K562 (cell line): Measurements from ENCODE around the gene TMED6. TPM values are rescaled to one million over a fixed set of nuclear protein-coding genes. Genes with fewer than 3 reads are reported as not detected.

Source experiments
- ARID3B ChIP-seq: fragments of 250-450 bp; sonication (Bioruptor Pico); IDR thresholded peaks from 2 replicates; pipeline ENCODE4 v1.4.0; 2020; ENCODE audit warnings: borderline replicate concordance
- BCOR ChIP-seq: fragments of 450-650 bp; IDR thresholded peaks from 2 replicates; pipeline ENCODE4 v1.6.1; 2016
- ELK3 ChIP-seq: fragments of 450-650 bp; formaldehyde crosslinking; IDR thresholded peaks from 2 replicates; pipeline ENCODE4 v1.4.0; 2020; ENCODE audit warnings: mild to moderate bottlenecking
- ESRRA ChIP-seq: fragments of 450-650 bp; IDR thresholded peaks from 2 replicates; pipeline ENCODE4 v1.6.1; 2014; ENCODE audit warnings: low read depth, mild to moderate bottlenecking, moderate library complexity, borderline replicate concordance
- FOXJ2 ChIP-seq: fragments of 200-800 bp; sonication (Bioruptor generic); IDR thresholded peaks from 2 replicates; pipeline ENCODE4 v1.6.1; 2016; ENCODE audit warnings: missing genetic modification characterization, missing compliant biosample characterization
- IFI16 ChIP-seq: fragments of 250-450 bp; sonication (Bioruptor Pico); IDR thresholded peaks from 2 replicates; pipeline ENCODE4 v2.1.2; 2022; ENCODE audit warnings: mild to moderate bottlenecking, inconsistent platforms
- MAFG ChIP-seq: fragments of 450-650 bp; conservative IDR thresholded peaks from 2 replicates; pipeline ENCODE4 v1.6.1; 2016; ENCODE audit warnings: missing genetic modification characterization, missing compliant biosample characterization
- NELFE ChIP-seq: IDR thresholded peaks from 2 replicates; pipeline ENCODE4 v1.6.1; 2011; ENCODE audit warnings: mild to moderate bottlenecking; ENCODE audit not compliant: insufficient read depth, insufficient read length
- SAP30 ChIP-seq: fragments of 200-600 bp; sonication (generic); IDR thresholded peaks from 2 replicates; pipeline ENCODE4 v1.6.1; 2012; ENCODE audit warnings: borderline replicate concordance, low read depth, mild to moderate bottlenecking, moderate library complexity, low read length, control low read depth, inconsistent platforms; ENCODE audit not compliant: insufficient read depth, poor library complexity, severe bottlenecking
- SNAPC5 ChIP-seq: fragments of 250-450 bp; sonication (Bioruptor Pico); IDR thresholded peaks from 2 replicates; pipeline ENCODE4 v1.8.0; 2021; ENCODE audit warnings: moderate library complexity, mild to moderate bottlenecking, inconsistent platforms
- SP2 ChIP-seq: IDR thresholded peaks from 2 replicates; pipeline ENCODE4 v1.6.1; 2011; ENCODE audit warnings: mild to moderate bottlenecking, low read depth, low read length, moderate library complexity; ENCODE audit not compliant: poor library complexity, severe bottlenecking; ENCODE audit errors: extremely low read depth
- STAT6 ChIP-seq: sonication (generic); formaldehyde crosslinking; IDR thresholded peaks from 2 replicates; pipeline ENCODE4 v1.8.1; 2023; ENCODE audit warnings: mild to moderate bottlenecking, missing genetic modification reagents
- TBP ChIP-seq: optimal IDR thresholded peaks from 2 replicates; pipeline ENCODE3; 2011; ENCODE audit warnings: low read depth, low read length, improper control_type of control experiment
- ZFPM2 ChIP-seq: fragments of 250-450 bp; sonication (Bioruptor Pico); IDR thresholded peaks from 2 replicates; pipeline ENCODE4 v1.5.1; 2022; ENCODE audit warnings: mild to moderate bottlenecking
- ZNF609 ChIP-seq: sonication (generic); formaldehyde crosslinking; IDR thresholded peaks from 2 replicates; pipeline ENCODE4 v1.8.1; 2023; ENCODE audit warnings: missing genetic modification reagents, mild to moderate bottlenecking, borderline replicate concordance
- ZSCAN32 ChIP-seq: fragments of 450-650 bp; formaldehyde crosslinking; IDR thresholded peaks from 2 replicates; pipeline ENCODE4 v1.4.0; 2020; ENCODE audit warnings: mild to moderate bottlenecking, moderate library complexity
- polyA plus RNA-seq, 8 experiments: library from polyadenylated mRNA; depleted of rRNA in 4 of 8; stranded (reverse) in 5 of 8; unstranded in 3 of 8; fragments of >200 nt; fragmentation: Nextera tagmentation in 2 of 8; fragmentation: Illumina TruSeq in 1 of 8; extraction: Ambion mirVana in 2 of 8; extraction: Trizol in 1 of 8; gene quantifications; 2 replicates each; pipeline versions ENCODE4 v1.2.1 to v1.2.3, GENCODE V29; 2011 to 2014; ENCODE audit warnings: inconsistent platforms in 1 of 8, missing spikeins in 1 of 8
- total RNA-seq, 7 experiments: library from RNA; depleted of rRNA in 6 of 7; stranded (reverse); fragments of >200 nt in 6 of 7; fragmentation: Illumina TruSeq in 2 of 7; extraction: Trizol in 2 of 7; gene quantifications; 2 replicates each; pipeline versions ENCODE4 v1.2.1 to v1.2.3, GENCODE V29; 2011 to 2021; ENCODE audit warnings: low replicate concordance in 1 of 7

TMED6 gene
- total and polyA plus RNA-seq, 9 of the 15 experiments (the other 6 are each of a cell fraction or from before 2014, with no cell fraction given) = 0.14 to 0.45 (median 0.25) TPM; not detected in 2

GRCh38 chr16:69330286-69331109, 21.1 kb downstream of the TMED6 start, which contains the start of gene PDF (continued):
- TF ChIP-seq ESRRA (no peak; the same call in 1 of the 2 replicates), FOXJ2 (tag) (no peak), BCOR (no peak), ARID3B (CRISPR knock-in tag) (no peak), IFI16 (no peak), SAP30 (peak; percentile 87), ZNF609 (CRISPR knock-in tag) (no peak), ZSCAN32 (CRISPR knock-in tag) (peak; percentile 18), STAT6 (no peak; the same call in 1 of the 2 replicates), NELFE (no peak), ZFPM2 (CRISPR knock-in tag) (0 out of 2 replicates have a peak, but pooled peaks have one; percentile 29), ELK3 (CRISPR knock-in tag) (no peak), TBP (peak; percentile 55), SNAPC5 (no peak), MAFG (tag) (no peak), SP2 (no peak)
